ENCODE results near the gene RICTOR.
"Not testable (repeated sequence)": the region's sequence is repeated elsewhere in the genome, so short reads cannot be mapped to it uniquely, and the experiment has no call there.

RICTOR gene

GRCh38 chr5:39055027-39055767 is 19.0 kb downstream of the RICTOR start:
- DNase-seq: no peak

GRCh38 chr5:39053189-39053588 is 21.0 kb downstream of the RICTOR start:
- DNase-seq: no peak

- no peak for DNase-seq
Observed at GRCh38 chr5:39052141-39052540, 22.1 kb downstream of the RICTOR start.

GRCh38 chr5:39049315-39049714 is 24.9 kb downstream of the RICTOR start:
- no peak for DNase-seq

- no peak for DNase-seq
Observed at GRCh38 chr5:39040875-39041274, 33.3 kb downstream of the RICTOR start.

- not testable (repeated sequence) for DNase-seq
Observed at GRCh38 chr5:39034493-39034892, 39.7 kb downstream of the RICTOR start.

DNA sequence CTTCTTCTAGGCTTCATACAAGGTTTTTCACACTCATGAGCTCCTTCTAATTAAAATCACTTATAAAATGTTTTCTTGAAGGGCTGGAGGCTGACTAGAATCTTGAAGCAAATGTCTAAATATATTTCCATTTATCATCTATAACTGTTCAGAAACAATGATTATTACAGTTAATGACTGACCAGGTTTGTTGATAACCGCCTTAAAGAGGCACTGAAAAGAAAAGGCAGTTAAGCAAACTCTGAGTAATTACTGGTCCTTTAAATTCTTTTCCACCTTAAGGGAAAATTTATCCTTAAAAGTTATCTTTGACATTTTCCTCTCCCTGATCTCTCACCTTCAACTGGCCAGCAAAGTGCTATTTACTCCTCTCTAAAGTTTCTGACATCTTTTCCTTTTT is 43.2 kb downstream of the RICTOR start:
- no peak for DNase-seq

- DNase-seq: no peak
Observed at GRCh38 chr5:39025456-39025855, 48.7 kb downstream of the RICTOR start.

GRCh38 chr5:39024884-39025283 is 49.3 kb downstream of the RICTOR start:
- DNase-seq: no peak

DNA sequence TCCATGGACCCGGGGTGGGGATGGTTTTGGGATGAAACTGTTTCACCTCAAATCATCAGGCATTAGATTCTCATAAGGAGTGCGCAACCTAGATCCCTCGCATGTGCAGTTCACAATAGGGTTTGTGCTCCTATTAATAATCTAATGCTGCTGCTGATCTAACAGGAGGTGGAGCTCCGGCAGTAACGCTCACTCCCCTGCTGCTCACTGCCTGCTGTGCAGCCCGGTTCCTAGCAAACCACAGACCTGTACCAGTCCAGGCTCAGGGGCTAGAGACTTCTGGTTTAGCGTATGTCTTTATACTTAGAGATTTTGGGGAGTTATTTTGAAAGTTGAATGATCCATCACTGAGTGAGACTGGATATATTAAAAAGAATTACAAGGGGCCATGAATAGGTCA is 50.2 kb downstream of the RICTOR start:
- no peak for DNase-seq

DNA sequence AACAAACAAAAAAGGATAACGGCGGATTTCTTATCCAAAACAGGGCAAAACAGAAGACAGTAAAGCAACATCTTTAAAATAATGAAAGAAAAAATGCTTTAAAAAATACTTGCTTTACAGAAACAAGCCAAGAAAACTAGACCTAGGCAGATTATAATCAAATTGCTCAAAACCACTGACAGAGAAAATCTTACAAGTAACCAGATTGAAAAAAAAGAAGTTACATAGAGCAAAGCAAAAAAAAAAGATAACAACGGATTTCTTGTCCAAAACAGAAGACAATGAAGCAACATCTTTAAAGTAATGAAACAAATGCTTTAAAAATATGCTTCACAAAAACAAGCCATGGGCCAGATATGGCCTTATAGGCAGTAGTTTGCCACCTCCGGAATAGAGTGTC is 51.1 kb downstream of the RICTOR start:
- DNase-seq: no peak

- DNase-seq: no peak
Observed at GRCh38 chr5:39022151-39022550, 52.0 kb downstream of the RICTOR start.

GRCh38 chr5:39021413-39021812 is 52.8 kb downstream of the RICTOR start:
- DNase-seq: no peak

- DNase-seq: peak; percentile 5
Observed at GRCh38 chr5:39020458-39020857, 53.7 kb downstream of the RICTOR start.

DNA sequence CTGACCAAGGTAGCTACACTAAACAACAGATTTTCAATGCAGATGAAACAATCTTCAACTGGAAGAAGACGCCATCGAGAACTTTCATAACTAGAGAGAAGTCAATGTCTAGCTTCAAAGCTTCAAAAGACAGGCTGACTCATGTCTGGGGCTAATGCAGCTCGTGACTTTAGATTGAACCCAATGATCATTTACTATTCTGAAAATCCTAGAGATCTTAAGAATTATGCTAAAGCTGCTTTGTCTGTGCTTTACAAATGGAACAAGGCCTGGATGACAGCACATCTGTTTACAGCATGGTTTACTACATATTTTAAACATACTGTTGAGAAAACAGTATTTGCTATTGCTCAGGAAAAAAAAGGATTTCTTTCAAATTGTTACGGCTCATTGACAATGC is 54.9 kb downstream of the RICTOR start:
- no peak for DNase-seq

GRCh38 chr5:39017504-39017903 is 56.7 kb downstream of the RICTOR start:
- DNase-seq: no peak

DNA sequence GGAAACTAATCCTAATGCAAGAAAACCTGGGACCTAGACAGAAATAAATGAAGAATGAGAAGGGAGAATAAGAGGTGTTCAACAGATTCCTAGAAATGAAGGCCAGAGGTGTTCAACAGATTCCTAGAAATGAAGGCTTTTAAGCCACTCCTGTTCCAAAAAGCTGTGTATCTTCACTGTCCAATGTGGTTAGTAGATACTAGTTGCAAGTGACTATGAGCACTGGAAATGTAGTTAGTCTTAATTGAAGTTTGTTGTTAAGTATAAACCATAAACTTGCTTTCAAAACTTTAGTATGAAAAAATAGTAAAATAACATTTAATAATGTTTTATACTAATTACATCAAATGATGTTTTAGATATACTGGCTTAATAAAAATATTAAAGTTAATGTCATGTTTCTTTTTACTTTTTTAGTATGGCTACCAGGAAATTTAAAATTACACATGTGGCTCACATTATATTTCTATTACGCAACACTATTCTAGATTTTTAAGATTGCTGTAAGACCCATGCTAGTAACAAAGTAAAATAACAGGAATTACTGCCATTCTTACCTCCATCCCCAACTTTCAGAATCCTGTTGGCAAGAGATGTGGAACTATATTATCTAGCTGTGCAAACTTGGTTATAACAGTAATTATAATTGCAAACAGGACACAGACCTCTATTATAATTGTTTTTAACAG is 57.5 kb downstream of the RICTOR start:
- DNase-seq: no peak

DNA sequence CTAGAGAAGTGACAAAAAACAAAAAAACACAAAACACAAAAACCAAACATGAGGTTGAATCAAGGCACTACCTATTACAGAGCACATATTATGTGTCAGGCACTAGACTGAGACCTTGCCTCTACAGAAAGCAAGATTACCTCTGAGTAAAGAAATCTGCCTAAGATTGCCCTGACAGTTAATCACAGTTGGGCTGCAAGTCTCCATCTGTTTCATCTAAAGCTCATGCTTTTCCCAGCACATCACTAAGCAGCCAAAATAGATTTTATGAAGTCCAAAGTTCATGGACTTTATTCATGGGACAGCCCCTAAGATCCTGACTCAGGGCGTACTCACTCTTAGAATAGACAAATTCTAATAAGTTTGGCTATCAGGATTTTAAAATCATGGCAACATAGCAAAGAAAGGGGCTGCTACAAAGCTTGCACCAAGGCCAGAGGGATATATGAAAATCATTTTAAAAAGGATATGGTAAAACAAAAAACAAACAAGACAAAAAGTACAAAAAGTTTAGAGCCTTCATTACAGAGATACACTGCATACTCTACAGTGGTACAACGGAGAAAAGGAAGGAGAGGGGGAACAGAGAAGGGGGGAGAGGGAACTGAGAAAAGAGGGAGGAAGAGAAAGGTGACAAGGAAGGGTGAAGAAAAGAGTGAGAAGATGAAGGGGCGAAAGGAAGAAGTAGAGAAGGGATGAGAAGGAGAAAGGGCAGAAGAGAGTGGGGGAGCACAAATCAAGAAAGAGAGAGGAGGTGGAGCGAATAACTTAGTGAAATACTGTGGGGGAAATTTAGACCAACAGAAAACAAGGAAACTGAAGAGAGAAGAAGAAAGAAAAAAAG is 58.2 kb downstream of the RICTOR start:
- DNase-seq: no peak

DNA sequence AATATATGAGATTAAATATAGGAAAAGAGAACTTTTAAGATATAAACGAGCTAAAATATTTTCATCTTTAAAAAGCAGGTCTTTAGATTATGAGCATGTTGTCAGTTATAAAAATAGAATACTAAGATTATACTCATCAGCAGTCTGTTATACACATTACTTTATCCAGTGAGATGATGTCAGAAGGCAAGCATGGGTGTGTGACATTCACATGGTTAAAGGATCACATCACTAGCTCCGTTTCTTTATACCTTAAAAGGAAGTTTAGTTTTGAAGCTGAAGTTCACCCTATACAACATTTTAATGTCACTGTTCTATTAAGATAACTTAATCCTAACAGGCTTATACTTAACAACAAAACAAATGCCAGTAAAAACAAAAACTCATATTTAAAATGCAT is 59.6 kb downstream of the RICTOR start:
- DNase-seq: no peak

- DNase-seq: no peak
Observed at GRCh38 chr5:39013938-39014337, 60.3 kb downstream of the RICTOR start.

DNA sequence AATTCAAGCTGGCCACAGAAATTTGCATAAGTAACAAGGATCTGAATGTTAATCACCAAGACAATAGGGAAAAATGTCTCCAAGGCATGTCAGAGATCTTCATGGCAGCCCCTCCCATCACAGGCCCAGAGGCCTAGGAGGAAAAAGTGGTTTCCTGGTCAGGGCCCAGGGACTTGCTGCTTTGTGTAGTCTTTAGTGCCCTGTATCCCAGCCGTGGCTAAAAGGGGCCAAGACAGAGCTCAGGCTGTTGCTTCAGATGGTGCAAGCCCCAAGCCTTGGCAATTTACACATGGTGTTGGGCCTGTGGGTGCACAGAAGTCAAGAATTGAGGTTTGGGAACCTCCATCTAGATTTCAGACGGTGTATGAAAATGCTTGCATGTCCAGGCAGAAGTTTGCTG is 63.2 kb downstream of the RICTOR start:
- not testable (repeated sequence) for DNase-seq

GRCh38 chr5:39009981-39010380 is 64.2 kb downstream of the RICTOR start:
- no peak for DNase-seq

DNA sequence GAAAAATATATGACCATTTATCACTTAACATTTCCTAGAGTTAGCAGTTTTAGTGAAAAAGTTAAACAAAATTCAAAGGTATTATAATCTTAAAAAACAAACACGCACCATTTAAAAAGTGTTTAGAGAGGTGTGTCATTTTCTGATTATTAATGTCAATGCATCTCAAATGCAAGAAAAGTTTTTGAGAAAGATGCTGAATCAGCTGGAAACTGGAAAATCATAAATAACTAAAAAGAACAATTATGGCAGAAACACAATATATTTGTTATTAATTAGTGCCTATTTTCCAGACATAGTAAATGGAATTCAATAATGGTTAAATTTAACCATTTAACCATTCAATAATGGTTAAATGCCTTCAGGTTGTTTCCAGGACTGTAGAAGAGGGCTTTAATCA is 64.9 kb downstream of the RICTOR start:
- no peak for DNase-seq

DNA sequence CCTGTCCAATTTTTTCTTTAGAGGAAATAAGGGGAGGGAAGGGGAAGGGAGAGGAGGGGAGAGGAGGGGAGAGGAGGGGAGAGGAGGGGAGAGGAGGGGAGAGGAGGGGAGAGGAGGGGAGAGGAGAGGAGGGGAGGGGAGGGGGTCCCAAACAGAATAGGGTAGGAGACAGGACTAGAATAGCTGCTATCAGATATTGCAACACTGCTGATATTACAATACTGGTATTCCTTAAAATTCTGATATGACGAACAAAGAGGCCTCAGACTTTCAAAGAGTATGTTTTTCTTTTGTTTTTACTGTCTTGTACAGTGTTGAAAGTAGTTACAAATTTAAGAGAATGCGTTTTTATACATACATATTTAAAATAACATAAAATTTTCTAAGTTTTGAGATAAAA is 67.5 kb downstream of the RICTOR start:
- no peak for DNase-seq
